Epithelial cell of esophagus (primary cell): Measurements from ENCODE around the gene HOMER3.
"Not testable (repeated sequence)": the region's sequence is repeated elsewhere in the genome, so short reads cannot be mapped to it uniquely, and the experiment has no call there.

ENCODE experiments used
- DNase-seq: peaks from one replicate; pipeline ENCODE4 v3.0.0; 2010; ENCODE audit warnings: low read depth
- H3K4me3 ChIP-seq: 2 replicates; pipeline ENCODE4 v1.5.1; 2011; ENCODE audit warnings: mild to moderate bottlenecking, low read length, control low read depth
- CTCF ChIP-seq: IDR thresholded peaks from 2 replicates; pipeline ENCODE4 v1.5.1; 2011; ENCODE audit warnings: low read depth, mild to moderate bottlenecking, low read length, control low read depth, inconsistent platforms; ENCODE audit not compliant: insufficient read depth; ENCODE audit errors: missing control alignments

Gene HOMER3

DNA sequence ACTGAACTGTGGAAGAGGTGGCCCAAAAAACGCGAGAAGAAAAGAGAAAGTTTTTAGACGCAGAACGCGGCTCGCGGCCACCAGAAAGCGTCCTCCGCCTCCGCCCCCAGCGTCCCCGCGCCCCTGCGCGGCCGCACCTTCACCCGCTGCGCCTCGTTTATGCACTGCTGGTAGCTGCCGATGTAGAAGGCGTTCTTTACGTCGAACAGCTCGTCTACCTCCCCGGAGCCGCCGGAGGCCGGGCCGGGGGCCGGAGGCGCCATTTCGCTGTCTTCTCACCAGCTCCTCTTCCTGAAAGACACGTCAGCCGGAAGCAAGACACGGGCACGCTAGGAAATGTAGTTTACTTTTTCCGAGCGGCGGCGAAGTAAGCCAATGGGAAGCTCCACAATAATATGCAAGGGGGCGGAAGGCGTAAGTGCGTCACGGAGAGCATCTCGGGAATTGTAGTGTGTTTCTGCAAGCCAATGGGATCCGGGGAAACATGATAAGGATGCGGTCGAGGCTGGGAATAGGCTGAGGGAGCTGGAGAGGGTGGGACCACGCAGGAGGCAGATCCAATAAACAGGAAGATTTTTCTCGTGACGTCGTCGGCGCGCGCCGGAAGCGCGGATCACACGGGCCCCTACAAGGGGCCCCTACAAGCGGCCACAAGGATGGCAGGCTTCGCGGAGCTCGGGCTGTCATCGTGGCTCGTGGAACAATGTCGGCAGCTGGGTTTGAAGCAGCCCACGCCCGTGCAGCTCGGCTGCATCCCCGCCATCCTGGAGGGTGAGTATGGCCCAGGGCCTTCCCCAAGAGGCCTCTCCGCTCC is 21.7 kb downstream of the HOMER3 start, which contains the start of the genes COPE and DDX49:
COPE (minus strand) TSS at position 302 of the 814 bp plus-strand sequence; CDS start at position 263, 39 bp downstream.
DDX49 (plus strand) TSS at position 630 of the 814 bp plus-strand sequence; CDS start at position 657, 27 bp downstream.
- TF ChIP-seq CTCF = no peak
- peak; percentile 100 for DNase-seq
- H3K4me3 ChIP-seq = peak within 1 kb of the TSS; percentile 97

DNA sequence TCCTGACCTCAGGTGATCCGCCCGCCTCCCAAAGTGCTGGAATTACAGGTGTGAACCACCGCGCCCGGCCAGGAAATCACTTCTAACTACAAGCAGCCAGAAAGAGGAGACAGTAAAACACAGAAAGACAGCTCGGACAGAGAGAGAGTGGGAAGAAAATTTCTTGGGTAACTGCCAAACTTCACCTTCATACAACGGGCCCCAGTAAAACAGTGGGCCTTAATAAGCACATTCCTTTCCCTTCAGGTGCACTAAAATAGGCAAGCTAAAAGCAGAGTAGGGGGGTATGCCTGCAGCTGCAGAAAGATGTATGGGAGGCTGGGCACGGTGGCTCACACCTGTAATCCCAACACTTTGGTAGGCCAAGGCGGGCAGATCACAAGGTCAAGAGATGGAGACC is 23.4 kb downstream of the HOMER3 start:
- not testable (repeated sequence) for H3K4me3 ChIP-seq, DNase-seq

GRCh38 chr19:18915639-18916038 is 25.4 kb downstream of the HOMER3 start:
- peak; percentile 64 for DNase-seq
- TF ChIP-seq CTCF = peak; percentile 52
- H3K4me3 ChIP-seq = no peak overlapping the region

GRCh38 chr19:18913466-18913865 is 27.6 kb downstream of the HOMER3 start:
- no peak overlapping the region for H3K4me3 ChIP-seq
- no peak for TF ChIP-seq CTCF
- DNase-seq = no peak

GRCh38 chr19:18912933-18913332 is 28.1 kb downstream of the HOMER3 start:
- DNase-seq = no peak
- no peak for TF ChIP-seq CTCF
- no peak overlapping the region for H3K4me3 ChIP-seq

GRCh38 chr19:18910801-18911436 is 30.1 kb downstream of the HOMER3 start:
- no peak for DNase-seq
- H3K4me3 ChIP-seq = no peak overlapping the region
- TF ChIP-seq CTCF = no peak

GRCh38 chr19:18910010-18910409 is 31.0 kb downstream of the HOMER3 start:
- DNase-seq = no peak
- H3K4me3 ChIP-seq = no peak overlapping the region
- TF ChIP-seq CTCF = no peak
